PC-3 (cell line): ENCODE data around the gene ODF2L. TPM values are rescaled to one million over a fixed set of nuclear protein-coding genes. Genes with fewer than 3 reads are reported as not detected.

ENCODE experiments used
- ATAC-seq: fragments of 200-7000 bp; cut with Tn5 transposase; 2 replicates; pipeline ENCODE4 v1.9.1; 2020; ENCODE audit warnings: mild to moderate bottlenecking, moderate library complexity
- BruUV-seq: library from RNA; stranded (reverse); fragments of 400-500 nt; replicated peaks from 2 replicates; lab custom pipeline; 2021; lab: Mats Ljungman, UMichigan
- CTCF ChIA-PET: fragments of 300-600 bp; sonication (Branson Sonifier 250); formaldehyde crosslinking; loops from one replicate; lab custom pipeline; 2022; ENCODE audit warnings: antibody characterized with exemption; lab: Charles Lee
- POLR2A ChIA-PET: fragments of 300-600 bp; sonication (Branson Sonifier 250); formaldehyde crosslinking; loops from one replicate; lab custom pipeline; 2022; ENCODE audit warnings: antibody characterized with exemption; ENCODE audit not compliant: unreplicated experiment; lab: Charles Lee
- DNase-seq: peaks from one replicate; pipeline ENCODE4 v3.0.0-alpha.2; 2015
- H2AFZ ChIP-seq: fragments of 300-600 bp; sonication (generic); 2 replicates; pipeline ENCODE4 v1.6.0; 2016; ENCODE audit warnings: antibody characterized with exemption, low read length
- H3F3A ChIP-seq: fragments of 300-600 bp; sonication (generic); one replicate; pipeline ENCODE4 v1.6.0; 2017; ENCODE audit warnings: antibody characterized with exemption, low read length, control low read depth, mild to moderate bottlenecking; ENCODE audit not compliant: unreplicated experiment
- H3K27ac ChIP-seq: fragments of 300-600 bp; sonication (generic); 2 replicates; pipeline ENCODE4 v1.5.1; 2016; ENCODE audit warnings: mild to moderate bottlenecking, low read length
- H3K27me3 ChIP-seq: fragments of 300-600 bp; sonication (generic); 2 replicates; pipeline ENCODE4 v1.6.1; 2016; ENCODE audit warnings: low read length, mixed read lengths
- H3K36me3 ChIP-seq: fragments of 300-600 bp; sonication (generic); 2 replicates; pipeline ENCODE4 v1.6.1; 2016; ENCODE audit warnings: low read depth, mixed run types, low read length, mixed read lengths
- H3K4me1 ChIP-seq: fragments of 300-600 bp; sonication (generic); 2 replicates; pipeline ENCODE4 v1.5.1; 2016; ENCODE audit warnings: low read length; ENCODE audit not compliant: insufficient read depth
- H3K4me2 ChIP-seq: fragments of 300-600 bp; sonication (generic); 2 replicates; pipeline ENCODE4 v1.6.0; 2016; ENCODE audit warnings: low read length
- H3K4me3 ChIP-seq: fragments of 300-600 bp; sonication (generic); 2 replicates; pipeline ENCODE4 v1.5.1; 2016; ENCODE audit warnings: mild to moderate bottlenecking, low read length, mixed read lengths
- H3K79me2 ChIP-seq: fragments of 300-600 bp; sonication (generic); 2 replicates; pipeline ENCODE4 v1.6.1; 2017; ENCODE audit warnings: low read length, mixed read lengths
- H3K9ac ChIP-seq: fragments of 300-600 bp; sonication (generic); 2 replicates; pipeline ENCODE4 v1.6.0; 2016; ENCODE audit warnings: mild to moderate bottlenecking, low read length
- H3K9me2 ChIP-seq: fragments of 300-600 bp; sonication (generic); replicated peaks from 2 replicates; pipeline ENCODE4 v1.6.1; 2016; ENCODE audit warnings: mixed run types, low read length, mixed read lengths
- H3K9me3 ChIP-seq: fragments of 300-600 bp; sonication (generic); 2 replicates; pipeline ENCODE4 v1.6.1; 2016; ENCODE audit warnings: low read length, mixed read lengths
- H4K20me1 ChIP-seq: fragments of 300-600 bp; sonication (generic); 2 replicates; pipeline ENCODE4 v1.6.1; 2016; ENCODE audit warnings: low read length, mixed read lengths
- CTCF ChIP-seq: fragments of 300-600 bp; sonication (generic); conservative IDR thresholded peaks from 2 replicates; pipeline ENCODE4 v1.5.1; 2017; ENCODE audit warnings: antibody characterized with exemption, low read depth, mild to moderate bottlenecking, low read length
- EZH2 ChIP-seq: fragments of 300-600 bp; sonication (generic); IDR thresholded peaks from one replicate; pipeline ENCODE4 v1.6.1; 2017; ENCODE audit warnings: antibody characterized with exemption, mild to moderate bottlenecking, low read length; ENCODE audit not compliant: unreplicated experiment
- EZH2phosphoT487 ChIP-seq: fragments of 300-600 bp; sonication (generic); IDR thresholded peaks from 2 replicates; pipeline ENCODE4 v1.6.1; 2018; ENCODE audit warnings: mild to moderate bottlenecking, antibody characterized with exemption, low read length, borderline replicate concordance
- intact Hi-C: fragments of 100-400 bp; cut with micrococcal nuclease; formaldehyde crosslinking; loops from 2 replicates; pipeline ENCODE4 v1.9.0; 2023
- total RNA-seq: library from RNA; depleted of rRNA; stranded (reverse); fragments of >200 nt; gene quantifications from 2 replicates; pipeline ENCODE4 v1.2.3, GENCODE V29; 2014

Gene ODF2L
- total RNA-seq, 1 experiment from 2014 or later, result 21.8 TPM

GRCh38 chr1:86339014-86339812 is 56.9 kb downstream of the ODF2L start:
- ChIA-PET POLR2A (no interaction called here), CTCF (no interaction called here)
- Histone ChIP-seq H3F3A (no peaks in the 10 kb centered on the region), H3K4me3 (no peak overlapping the region), H3K36me3 (no peaks in the 10 kb centered on the region), H3K9me3 (no peaks in the 10 kb centered on the region), H4K20me1 (no peaks in the 10 kb centered on the region), H3K9me2 (no peaks in the 10 kb centered on the region), H3K27me3 (no peaks in the 10 kb centered on the region), H3K4me1 (no peaks in the 10 kb centered on the region), H2AFZ (no peak overlapping the region), H3K27ac (no peak overlapping the region), H3K9ac (no peak overlapping the region), H3K79me2 (no peaks in the 10 kb centered on the region), H3K4me2 (no peak overlapping the region)
- no peak for TF ChIP-seq EZH2phosphoT487
- no peak for TF ChIP-seq CTCF
- TF ChIP-seq EZH2, result no peak
- no peak for DNase-seq
- intact Hi-C loops, result no loop called here
- ATAC-seq, result no peak
- no TSS peak for BruUV-seq

GRCh38 chr1:86335916-86336315 is 60.2 kb downstream of the ODF2L start:
- ATAC-seq (no peak), DNase-seq (no peak)
- Histone ChIP-seq H3K4me2 (no peak overlapping the region), H3K9ac (no peak overlapping the region), H4K20me1 (no peaks in the 10 kb centered on the region), H3K9me3 (no peaks in the 10 kb centered on the region), H3K4me1 (no peaks in the 10 kb centered on the region), H2AFZ (no peak overlapping the region), H3K79me2 (no peaks in the 10 kb centered on the region), H3K4me3 (no peak overlapping the region), H3K27ac (no peak overlapping the region), H3K27me3 (no peaks in the 10 kb centered on the region), H3K36me3 (no peaks in the 10 kb centered on the region), H3F3A (no peaks in the 10 kb centered on the region), H3K9me2 (no peaks in the 10 kb centered on the region)
- CTCF ChIA-PET, result no interaction called here
- intact Hi-C loops, result no loop called here
- POLR2A ChIA-PET, result no interaction called here
- BruUV-seq, result no TSS peak
- no peak for TF ChIP-seq EZH2phosphoT487
- no peak for TF ChIP-seq CTCF
- TF ChIP-seq EZH2, result no peak

- no peak for TF ChIP-seq CTCF
- no peak for TF ChIP-seq EZH2phosphoT487
- TF ChIP-seq EZH2, result no peak
- Histone ChIP-seq H2AFZ (no peak overlapping the region), H3K27ac (no peak overlapping the region), H3K27me3 (peaks cover 46% of the 10 kb centered on the region), H4K20me1 (no peaks in the 10 kb centered on the region), H3K4me2 (no peak overlapping the region), H3K36me3 (no peaks in the 10 kb centered on the region), H3K9me3 (no peaks in the 10 kb centered on the region), H3K4me1 (no peaks in the 10 kb centered on the region), H3K9ac (no peak overlapping the region), H3F3A (no peaks in the 10 kb centered on the region), H3K4me3 (no peak overlapping the region), H3K79me2 (no peaks in the 10 kb centered on the region), H3K9me2 (no peaks in the 10 kb centered on the region)
- intact Hi-C loops, result no loop called here
- ChIA-PET CTCF (no interaction called here), POLR2A (no interaction called here)
- DNase-seq, result no peak
- BruUV-seq, result no TSS peak
- no peak for ATAC-seq
These were observed 70.9 kb downstream of the ODF2L start for GRCh38 chr1:86325264-86325663.
